GM12872 (cell line): Measurements from ENCODE around the gene RFFL.

Experiments used
- TF ChIP-seq, protein P1 (sequence below): IDR thresholded peaks from 3 replicates; pipeline ENCODE4 v1.5.1; 2011; ENCODE audit warnings: low read depth, mild to moderate bottlenecking, low read length, moderate library complexity; ENCODE audit not compliant: insufficient read depth

Gene RFFL

DNA sequence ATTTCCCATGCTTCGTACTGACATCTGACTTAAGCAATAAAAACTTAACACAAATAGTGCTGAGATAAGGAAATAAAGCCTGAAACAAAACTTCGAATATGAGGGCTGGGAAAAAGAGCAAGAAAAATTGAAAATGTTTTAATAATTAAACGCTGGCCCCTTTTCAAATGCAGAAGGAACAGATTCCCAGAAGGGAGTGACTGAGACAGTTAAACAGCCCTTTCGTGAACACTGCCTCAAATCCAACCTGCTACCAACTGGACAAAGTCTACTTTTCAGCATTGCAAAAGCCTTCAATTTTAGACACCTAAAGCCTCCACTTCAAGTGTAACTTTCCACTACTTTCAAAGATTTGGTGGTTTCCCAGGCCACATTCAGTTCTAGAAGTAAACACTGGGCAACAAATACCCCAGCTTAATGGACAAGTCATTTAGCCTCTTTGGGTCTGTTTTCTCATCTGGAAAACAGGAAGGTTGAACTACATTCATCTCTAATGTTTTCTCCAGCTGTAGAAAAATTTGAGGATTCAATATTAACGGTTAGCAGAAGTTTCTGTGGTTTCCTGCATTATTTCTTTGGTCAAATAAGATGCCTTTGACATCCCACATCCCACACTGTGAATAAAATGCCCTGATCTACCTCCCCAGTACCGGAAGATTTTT is 11.8 kb downstream of the RFFL start:
- TF ChIP-seq, protein P1, sequence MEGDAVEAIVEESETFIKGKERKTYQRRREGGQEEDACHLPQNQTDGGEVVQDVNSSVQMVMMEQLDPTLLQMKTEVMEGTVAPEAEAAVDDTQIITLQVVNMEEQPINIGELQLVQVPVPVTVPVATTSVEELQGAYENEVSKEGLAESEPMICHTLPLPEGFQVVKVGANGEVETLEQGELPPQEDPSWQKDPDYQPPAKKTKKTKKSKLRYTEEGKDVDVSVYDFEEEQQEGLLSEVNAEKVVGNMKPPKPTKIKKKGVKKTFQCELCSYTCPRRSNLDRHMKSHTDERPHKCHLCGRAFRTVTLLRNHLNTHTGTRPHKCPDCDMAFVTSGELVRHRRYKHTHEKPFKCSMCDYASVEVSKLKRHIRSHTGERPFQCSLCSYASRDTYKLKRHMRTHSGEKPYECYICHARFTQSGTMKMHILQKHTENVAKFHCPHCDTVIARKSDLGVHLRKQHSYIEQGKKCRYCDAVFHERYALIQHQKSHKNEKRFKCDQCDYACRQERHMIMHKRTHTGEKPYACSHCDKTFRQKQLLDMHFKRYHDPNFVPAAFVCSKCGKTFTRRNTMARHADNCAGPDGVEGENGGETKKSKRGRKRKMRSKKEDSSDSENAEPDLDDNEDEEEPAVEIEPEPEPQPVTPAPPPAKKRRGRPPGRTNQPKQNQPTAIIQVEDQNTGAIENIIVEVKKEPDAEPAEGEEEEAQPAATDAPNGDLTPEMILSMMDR: no peak

DNA sequence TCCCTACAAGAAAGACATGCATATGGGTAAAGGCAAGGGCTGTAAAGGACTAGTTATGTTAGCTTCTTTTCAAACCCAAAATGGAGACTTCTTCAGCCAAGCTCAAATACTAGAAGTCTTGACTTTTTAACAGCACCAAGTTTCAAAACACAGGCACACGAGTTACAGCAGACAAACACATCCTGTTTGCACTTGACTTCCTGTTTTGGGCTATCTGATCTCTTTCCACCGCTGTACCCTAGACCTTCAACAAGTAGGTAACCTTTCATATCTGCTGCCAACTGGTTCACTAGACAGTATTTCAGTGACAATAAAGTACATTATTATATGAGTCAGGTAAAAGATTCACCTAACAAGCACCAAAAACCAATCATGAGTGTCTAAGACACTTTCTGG is 12.3 kb downstream of the RFFL start:
- TF ChIP-seq, protein P1: no peak

- TF ChIP-seq, protein P1: no peak
These were observed 13.3 kb downstream of the RFFL start for GRCh38 chr17:35050170-35050569.

- TF ChIP-seq, protein P1: no peak
These were observed 14.7 kb downstream of the RFFL start for GRCh38 chr17:35048685-35049379.

DNA sequence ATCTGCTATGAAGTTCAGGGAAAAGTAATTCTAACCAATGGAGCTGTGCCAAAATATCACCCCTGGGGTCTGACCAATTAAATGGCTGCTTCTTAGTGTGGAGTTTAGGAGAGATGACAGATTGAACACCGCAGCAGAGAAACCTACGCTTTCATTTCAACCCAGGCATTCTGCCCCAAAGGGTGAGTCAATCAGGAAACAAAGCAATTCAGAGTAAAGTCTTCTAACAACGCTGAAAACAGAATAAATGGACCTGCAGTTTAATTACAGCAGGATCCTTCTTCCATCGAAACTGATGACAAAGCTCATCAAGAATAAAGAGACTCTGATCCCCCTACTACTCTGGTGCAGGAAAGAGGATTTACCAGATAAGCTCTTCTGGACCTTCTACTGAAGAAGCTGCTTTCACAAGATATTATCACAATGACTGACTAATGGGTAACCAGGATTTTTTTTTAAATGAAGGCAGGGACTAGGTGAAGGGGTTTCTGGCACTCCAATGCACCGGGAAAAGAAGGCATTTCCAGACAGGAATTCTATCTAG is 16.7 kb downstream of the RFFL start:
- TF ChIP-seq, protein P1: no peak

DNA sequence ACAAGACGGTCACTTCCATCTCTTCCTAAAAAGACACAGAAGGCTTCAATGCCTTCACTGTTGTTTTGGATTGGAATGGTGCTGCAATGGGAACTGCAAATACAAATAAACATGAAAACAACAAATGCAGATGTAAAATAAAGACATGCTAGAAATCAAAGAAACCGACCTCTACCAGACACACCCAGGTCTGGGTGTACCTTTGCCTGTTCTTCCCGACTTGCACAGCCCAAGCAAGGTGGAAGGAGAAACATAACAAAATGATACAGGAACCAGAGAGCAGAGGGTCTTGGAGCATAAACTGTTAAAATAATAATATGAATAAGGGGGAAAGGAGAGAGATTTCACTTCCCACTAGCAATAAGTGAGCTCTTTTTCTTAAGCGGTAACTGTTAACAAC is 17.3 kb downstream of the RFFL start:
- TF ChIP-seq, protein P1: no peak

- TF ChIP-seq, protein P1: no peak
These were observed 19.3 kb downstream of the RFFL start for GRCh38 chr17:35044181-35044580.
